ENCODE results near the gene SSR4.
"Not testable (repeated sequence)": the region's sequence is repeated elsewhere in the genome, so short reads cannot be mapped to it uniquely, and the experiment has no call there.

Gene SSR4

DNA sequence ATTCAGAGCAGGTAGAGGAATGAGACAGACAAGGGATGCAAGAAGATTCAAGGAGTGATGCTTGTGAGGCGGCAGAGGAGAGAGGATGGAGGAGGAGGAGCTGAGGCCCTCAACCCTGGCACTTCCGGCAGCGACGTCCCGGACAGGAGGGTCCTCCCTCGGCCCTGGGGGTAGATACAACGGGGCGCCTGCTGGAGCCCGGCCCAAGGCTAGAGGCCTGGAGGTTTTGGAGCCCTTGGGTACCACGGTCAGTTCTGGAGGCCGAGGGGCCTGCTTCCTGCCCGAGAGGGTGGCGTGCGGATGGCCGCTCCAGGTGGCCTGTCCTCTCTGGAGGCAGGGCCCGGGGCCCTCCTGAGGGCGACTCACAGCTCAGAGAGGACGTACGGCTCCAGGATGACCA lies 13.5 kb downstream of the SSR4 start:
- DNase-seq: no peak

DNA sequence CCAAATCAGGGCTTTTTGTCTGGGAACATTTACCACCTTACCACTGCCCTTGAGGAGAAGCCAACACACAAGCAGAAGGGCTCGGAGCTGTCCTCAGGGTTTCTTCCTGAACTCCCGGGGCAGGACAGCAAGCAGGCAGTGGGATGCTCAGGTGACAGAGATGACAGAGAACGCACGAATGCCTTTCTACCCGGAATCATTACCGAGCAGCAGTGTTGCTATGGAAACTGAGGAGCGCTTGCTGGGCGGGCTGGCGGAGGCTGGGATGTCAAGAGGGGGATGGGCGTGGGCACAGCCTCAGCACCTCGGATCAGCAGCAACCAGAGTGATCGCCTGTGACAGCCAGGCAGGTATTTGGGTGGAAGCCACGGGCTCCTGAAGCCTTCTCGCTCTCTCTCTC lies 17.8 kb downstream of the SSR4 start:
- no peak for DNase-seq

DNA sequence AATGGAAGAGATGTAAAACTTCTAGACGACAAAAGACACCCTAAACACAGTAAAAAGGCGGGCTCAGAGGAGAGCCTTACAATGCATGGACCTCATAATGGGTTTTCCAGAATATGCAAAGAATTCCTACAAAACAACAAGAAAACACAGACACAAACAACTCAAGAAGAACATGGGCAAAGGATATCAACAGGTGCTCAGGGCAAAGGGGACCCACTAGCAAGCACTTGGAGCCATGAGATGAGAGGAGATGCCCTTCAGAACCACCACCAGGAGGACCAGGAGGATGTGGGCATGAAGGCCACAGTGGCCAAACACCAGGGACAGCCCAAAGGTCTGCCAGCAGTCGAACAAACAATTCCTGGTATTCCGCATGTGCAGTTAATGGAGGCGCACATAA lies 18.7 kb downstream of the SSR4 start:
- DNase-seq: no peak

DNA sequence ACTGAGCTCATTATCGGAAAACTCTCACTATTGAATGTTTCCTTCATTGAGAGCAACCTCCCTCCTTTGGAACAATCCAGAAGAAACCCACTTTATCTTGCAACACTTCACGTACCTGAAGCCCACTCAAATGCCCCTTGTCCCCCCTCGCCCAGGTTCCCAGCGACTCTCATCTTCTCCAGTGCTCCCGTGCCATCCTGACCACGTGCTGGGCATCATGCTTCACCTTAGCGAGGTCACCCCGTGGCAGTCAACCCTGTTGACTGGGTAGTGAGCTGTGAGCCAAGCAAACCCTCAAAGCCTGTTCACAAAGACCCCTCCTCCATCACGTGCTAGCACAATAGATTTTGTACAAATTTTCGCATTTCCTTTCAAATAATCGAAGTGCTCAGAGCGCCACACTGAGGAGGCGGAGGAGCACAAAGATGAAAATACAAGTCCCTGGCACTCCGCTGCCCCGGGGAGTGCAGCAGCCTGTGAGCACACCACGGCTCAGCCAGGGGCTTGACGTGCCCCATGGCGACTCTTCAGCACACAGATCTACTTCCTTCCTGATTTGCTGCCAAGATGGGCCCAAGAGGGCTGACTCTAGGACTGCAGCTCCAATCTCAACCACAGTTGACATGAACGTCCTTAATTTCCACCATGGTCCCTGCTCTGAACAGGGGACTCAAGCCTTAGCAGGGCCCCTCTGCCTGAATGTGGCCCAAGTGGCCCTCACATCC lies 20.3 kb downstream of the SSR4 start:
- no peak for DNase-seq

DNA sequence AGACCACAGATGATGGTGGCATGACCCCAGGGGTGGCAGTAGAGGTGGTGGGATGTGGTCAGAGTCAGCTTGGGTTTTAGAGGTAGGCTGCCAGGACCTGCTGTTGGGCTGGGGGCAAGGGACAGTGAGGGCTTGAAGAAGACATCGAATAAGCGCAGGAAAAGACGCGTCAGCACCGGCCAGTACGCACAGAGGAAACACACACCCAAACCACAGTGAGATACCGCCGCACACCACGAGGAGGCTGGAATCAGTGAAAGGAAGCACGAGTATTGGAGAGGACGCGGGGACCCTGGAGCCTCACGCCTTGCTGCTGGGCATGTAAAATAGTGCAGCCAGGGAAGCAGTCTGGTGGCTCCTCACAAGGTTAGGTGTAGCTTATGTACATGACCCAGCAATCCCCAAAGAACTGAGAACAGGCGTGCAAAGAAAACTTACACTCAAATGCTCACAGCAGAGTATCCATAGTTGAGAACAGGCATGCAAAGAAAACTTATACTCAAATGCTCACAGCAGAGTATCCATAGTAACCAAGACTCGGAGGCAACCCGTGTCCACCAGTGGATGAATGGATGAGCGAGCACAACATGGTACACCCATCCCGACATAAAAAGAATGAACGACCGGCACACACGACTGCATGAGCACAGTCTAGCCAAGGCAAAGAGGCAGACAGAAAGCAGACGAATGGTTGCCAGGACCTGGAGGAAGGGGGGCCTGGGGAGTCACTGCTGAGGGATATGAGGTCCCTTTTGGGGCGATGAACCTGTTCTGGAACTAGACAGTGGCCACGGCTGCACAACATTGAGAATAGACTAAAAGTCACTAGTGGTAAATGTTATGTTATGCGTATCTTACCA lies 22.6 kb downstream of the SSR4 start:
- DNase-seq: no peak

DNA sequence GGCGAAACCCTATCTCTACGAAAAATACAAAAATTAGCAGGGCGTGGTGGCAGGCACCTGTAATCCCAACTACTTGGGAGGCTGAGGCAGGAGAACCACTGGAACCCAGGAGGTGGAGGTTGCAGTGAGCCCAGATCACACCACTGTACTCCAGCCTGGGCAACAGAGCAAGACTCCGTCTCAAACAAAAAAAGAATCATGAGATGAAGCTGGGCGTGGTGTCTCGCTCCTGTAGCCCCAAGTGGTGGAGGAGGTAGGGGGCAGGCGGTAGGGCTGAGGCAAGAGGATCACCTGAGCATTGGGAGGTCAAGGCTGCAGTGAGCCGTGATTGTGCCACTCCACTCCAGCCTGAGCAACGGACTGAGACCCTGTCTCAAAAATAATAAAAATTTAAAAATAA lies 23.6 kb downstream of the SSR4 start:
- DNase-seq: not testable (repeated sequence)

DNA sequence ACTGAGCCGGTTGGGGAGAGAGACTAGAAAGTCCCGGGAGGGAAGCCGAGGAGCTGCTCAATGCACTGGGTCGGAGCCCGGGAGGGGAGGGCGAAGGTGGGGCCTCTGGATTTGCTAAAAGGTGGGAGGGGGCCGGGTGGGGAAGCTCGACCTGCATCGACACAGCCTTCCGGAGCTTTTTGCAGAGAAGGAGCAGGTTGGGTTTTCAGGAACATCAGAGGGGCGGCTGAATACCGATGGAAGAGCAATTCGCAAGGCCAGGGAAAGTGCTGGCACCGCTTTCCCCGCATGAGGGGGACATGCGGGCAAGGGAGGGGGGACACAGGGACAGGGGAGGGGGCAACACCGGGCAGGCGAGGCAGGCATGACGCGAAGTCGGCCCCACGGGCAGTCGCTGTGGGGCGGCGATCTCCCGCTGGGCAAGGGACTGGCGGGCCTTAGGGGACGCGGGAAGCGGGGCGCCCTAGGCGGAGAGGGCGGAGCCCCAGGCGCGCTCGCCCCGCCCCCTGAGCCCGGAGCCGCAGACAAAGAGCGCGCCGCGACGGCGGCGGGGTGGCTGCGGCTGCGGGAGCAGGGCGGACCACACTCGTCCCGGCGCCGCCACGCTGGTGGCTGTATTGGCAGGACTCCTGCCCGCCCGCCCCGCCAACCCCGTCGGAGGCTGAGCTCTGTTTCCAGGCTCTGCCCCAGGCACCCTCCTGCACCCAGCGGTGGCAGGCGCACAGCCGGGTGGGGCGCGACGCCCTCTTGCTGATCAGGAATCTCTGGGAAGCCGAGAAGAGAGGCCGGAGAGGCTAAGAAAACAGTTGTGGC lies 24.3 kb downstream of the SSR4 start:
- DNase-seq: peak; percentile 32

DNA sequence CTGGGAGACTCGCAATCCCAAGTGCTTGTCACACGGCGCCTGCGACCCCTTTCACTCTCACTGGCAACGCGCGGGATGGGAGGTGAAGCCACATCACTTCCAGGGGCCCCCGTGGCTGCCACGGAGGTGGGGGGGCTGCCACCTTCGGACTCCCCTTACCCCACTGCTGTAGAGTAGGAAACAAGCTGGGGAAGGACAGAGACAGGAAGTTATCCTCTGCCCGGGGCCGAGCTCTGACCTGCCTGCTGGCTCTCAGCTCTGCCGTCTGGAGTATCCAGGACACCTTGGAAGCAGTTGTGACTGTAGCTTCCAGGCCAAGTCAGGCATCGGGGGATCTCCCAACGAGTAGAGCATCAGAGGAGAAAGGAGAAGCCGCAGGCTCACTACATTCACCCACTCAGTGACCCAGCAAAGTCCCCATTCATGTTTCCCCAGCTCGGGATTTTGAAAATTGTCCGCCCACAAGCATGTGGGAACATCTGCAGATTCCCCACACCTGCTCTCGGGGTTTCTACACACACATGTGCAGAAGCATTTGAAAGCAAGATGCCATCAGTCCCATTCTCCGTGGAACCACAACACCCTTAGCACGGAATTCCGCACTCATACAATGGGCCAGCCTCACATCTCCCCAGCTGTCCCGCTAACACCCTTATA lies 25.0 kb downstream of the SSR4 start:
- no peak for DNase-seq

DNA sequence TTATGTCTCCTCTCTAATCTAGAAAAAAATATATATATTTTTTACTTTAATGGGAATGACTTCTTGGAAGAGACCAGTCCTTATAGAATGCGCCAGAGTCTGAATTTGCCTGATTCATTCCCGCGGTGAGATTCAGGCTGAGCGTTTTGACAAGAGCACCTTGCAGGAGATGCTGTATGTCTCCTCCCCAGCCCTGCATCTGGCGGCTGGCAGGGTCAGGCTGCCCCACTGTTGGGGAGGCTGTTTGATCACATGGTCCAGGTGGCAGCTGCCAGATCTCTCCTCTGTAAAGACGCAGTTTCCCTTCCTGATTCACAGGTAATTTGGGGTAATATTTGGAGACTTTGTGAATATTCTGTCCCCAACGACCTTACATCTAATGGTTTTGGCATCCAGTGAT lies 26.1 kb downstream of the SSR4 start:
- DNase-seq: no peak

DNA sequence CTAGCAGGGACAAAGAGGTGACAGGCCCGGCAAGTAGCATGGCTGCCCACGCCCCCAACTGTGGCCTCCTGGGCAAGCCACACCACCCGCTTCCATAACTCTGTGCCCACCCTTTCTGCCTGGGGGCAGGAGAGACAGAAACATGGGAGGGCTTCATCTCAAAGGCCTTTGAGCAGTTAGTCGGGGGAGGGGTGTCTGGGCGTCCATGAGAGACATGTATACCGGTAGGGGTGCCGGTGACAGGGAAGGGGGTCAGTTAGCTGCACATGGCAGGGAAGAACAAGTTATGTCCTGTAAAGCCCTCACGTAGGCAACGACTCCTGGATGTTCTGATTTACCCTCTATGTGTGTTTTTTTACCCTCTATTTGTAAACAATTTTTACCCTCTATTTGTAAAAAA lies 26.6 kb downstream of the SSR4 start:
- no peak for DNase-seq

DNA sequence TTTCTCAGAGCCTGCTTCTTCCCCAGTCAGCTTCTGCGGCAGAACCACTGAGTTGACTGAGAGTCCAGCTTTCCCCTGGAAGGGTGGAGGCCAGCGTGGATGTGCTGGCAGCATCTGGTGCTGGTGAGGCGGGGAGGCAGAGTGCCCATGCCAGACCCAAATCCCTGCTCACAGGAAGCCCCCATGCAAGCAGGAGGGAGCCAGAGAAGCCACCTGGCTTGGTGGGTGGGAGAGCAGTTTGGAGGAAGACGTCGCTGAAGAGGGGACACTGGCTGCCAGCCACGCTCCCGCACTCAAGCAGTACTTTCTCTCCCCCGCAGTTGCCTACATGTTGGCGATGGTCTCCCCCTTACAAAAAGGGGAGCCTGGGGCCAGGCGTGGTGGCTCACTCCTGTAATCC lies 29.9 kb downstream of the SSR4 start:
- DNase-seq: no peak

DNA sequence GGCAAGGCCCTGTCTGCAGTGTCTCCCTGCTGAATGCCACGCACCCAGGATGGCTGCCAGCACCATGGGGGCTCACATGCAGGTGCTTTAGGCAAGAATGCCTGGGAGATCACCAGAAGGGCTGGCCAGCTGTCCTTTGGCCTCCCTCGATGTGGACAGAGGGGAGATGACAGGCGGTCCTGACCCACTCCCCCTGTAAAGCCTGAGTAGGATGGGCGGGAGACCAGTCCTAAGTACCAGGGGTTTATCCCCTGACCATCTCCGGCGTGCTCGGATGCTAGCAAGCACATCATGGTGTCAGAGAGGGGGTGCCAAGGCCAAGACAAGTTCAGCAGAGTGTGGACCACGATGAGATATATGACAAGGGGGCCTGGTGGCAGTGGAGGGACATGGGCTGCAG lies 30.6 kb downstream of the SSR4 start:
- no peak for DNase-seq

DNA sequence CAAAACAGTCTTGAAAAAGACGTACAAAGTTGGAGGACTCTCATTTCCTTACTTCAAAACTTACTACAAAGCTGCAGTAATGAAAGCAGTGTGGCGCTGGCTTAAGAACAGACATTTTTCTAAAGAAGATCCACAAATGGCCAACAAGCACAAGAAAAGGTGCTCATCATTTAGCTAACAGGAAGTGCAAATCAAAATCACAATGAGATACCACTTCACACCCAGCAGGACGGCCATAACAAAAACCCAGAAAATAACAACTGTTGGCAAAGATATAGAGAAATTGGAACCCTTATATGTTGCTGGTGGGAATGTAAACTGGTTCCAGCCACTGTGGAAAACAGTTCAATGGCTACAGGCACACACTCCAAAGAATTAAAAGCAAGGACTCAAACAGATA lies 32.5 kb downstream of the SSR4 start:
- no peak for DNase-seq

DNA sequence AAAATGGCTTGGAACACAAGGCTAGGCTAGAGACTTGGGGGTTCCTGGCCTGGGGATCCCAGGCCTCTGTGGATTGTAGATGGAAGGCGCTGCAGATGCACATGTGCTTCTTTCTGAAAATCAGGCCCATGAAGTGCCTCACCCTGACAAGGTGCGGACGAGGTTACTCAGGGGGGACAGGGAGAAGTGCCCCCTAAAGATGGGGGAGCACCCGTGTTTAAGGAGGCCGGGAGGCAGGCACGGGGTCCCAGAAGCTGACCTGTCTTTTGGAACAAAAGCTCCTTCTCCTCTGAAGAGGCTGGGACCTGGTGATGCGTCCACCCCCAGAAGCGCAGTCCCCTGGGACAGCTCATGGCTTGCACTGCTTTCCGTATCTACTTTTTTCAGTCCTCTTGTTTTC lies 33.4 kb downstream of the SSR4 start:
- no peak for DNase-seq

DNA sequence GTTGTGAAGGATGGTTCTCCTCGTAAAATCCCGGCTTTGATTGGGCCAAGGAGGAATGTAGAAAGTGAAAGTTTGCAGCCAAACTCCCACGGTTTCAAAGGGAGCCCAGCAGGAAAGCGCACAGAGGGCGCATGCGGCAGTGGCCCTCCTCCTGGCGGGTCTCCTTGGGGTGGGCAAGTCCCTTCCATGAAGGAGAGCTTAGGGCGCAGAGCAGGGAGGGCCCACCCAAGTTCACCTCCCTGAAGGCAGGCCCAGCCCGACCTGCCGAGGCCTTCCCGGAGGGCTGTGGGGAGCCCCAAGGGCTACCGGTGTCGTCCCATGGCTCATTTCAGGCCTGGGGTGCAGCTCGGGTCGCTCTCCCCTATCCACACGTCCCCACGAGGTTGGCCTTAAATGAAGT lies 33.8 kb downstream of the SSR4 start:
- no peak for DNase-seq

DNA sequence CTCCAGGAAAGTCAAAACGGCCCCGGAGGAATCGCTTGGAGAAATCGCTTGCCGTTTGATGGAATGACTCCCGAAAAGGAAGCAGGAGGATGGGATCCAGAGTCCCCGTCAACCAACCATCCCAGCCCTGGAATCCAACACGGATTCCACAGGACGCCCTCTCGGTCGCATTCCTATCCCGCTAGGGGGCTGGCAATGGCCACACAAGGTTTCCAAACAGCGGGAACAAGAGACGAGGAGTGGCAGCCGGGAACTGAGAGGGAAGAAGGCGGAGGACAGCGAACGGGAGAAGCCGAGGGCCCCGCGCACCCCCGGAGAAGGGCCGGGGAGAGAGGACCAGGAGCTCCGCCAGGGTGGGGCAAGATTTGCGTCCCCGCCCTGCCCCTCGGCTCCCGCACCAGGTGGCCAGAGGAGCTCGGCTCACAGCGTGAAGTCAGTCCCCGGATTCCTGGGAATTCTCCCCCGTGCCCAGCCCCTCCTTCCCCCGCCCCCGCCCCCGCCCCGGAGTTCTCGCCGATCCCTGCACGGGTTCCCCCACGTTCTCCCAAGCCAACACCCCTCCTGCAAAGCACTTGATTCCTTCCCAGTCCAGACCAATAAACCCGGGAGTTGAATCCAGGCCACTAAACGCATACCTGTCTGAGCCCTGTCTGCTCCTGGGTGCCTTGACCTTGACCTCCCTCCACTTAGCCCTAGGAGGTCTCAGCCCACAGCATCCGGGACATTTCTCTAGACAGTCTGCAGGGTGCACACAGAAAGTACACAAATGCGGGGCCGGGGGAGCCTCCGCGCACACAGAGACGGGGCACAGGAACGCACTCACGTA lies 34.5 kb downstream of the SSR4 start:
- DNase-seq: peak; percentile 25

DNA sequence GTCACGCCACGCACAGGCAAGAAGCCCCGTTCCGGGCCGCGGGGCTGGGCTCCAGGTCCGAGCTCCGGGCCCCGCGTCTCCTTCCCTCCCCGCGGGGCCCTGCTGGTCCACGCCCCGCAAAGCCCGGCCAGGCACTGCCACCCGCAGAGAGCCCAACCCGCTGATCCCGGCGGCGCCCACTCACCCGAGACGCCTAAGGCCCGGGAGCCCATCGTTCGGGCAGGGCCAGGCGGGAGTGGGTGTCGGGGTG lies 35.0 kb downstream of the SSR4 start:
- DNase-seq: no peak

DNA sequence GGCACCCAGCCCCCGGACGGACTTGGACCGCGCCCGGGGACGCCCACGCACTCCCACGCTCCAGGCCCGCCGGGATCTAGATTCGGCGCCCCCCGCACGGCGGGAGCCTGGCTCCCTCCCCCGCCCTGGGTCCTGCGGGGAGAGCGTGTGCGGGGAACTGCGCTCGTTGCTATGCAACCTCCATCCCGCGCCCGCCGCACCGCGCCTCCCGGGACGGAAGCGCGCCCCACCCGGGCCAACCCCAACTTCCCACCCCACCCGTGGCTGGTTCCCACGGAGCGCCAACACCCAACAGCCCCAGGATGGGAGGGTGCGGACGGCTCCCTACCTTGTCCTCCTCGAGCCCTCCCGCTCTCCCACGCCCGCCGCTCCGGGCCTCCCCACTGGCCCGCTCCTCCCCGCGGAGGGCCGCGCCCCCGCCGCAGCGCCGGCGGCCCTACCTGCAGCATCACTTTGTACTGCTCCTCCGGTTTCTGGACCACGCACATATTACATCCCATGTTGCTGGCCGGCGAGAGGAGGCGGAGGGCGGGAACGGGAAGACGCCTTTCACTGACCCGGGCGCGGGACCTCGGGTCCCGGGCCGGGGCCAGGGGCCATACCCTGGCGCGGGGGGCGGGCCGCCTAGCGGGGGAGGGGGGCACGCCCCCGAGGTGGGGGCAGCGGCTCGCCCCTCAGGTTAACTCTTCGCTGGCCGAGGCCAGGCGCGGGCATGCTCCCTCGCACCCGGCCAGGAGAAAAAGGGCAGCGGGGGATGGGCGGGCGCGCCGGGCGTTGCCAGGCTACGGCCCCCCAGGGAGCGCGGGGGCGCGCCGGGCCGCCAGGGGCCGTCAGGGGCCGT lies 35.6 kb downstream of the SSR4 start, which contains the start of gene PDZD4:
Gene PDZD4 (minus strand): TSS at position 746 of the 841 bp plus-strand sequence. CDS start 246 bp downstream, at position 500.
- no peak for DNase-seq

DNA sequence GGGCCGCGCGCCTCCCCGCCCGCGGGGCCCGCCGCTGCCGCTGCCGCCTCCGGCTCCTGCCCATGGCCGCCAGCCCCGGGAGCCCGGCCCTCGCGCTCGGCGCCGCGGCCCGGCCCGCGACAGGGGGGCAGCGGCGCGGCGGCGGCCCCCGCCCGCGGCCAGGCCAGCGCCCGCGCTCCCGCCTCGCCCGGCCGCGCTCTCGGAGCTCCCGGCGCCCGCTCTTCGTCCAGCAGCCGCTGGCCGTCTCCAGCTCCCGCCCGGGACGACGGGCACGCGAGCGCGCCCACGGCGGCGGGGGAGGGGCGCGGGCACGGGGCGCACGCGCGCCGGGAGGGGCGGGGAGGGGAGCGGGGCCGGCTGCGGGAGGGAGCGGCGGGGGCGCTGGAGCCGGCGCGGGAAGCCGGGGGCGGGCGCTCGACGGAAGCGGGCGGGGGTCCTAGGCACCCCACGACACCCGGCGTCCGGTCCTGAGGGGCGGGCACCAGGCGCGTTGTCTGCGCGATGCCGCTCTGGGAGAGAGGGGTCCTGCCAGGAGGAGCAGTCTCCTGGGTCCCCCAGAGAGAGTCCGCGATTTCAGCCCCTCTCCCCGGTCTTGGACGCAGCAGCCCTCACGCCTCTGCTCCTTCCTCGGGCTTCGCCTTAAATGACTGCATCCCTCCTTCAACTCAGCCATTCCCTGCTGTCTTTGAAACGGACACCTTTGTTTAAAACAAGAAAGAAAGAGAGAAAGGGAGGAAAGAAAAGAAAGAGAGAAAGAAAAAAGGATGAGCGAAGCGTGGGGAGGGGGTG lies 36.4 kb downstream of the SSR4 start:
- no peak for DNase-seq

DNA sequence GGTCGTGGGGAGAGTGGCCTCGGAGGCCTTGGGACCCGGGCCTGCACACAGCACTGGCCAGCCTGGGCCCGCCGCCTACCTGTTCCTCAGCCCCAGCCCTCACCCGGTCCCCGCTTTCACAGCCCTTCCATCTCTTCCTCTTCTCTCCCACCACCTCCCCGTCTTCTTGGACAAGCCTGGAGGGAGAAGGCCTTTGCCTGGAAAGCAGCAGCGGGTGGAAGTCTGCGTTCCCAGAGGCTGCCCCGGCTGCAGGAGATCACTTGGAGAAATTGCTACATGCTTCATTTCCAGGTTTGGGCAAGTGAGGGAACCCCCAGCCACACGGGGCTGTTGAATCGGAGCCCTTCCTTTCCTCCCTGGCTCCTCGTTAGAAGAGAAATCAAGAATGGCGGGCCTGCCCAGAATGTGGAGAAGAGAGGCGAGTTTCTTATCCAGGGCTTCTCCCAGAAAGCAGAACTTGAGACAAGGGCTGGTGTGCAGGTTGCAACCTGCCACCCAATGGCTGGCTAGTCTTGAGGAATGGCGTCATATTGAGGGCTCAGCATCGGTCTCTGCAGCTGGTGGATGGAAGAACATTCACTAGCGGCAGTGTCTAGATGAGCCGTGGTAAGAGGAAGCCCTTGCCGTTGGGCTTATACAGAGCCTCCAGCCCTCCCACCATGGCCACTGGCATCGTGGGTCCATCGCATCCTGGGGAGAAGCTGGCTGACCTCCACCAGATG lies 37.1 kb downstream of the SSR4 start:
- DNase-seq: no peak

Measured in EL (cell line).